HG02798 (cell line): ENCODE measurements around the gene FITM1.

Experiments
- ATAC-seq: cut with Tn5 transposase; IDR thresholded peaks from one replicate; pipeline ENCODE4 v1.9.1; 2021; ENCODE audit warnings: mild to moderate bottlenecking; ENCODE audit not compliant: unreplicated experiment, poor library complexity

Gene FITM1

GRCh38 chr14:24116128-24116814 lies 14.2 kb upstream of the FITM1 start:
- no peak for ATAC-seq

- no peak for ATAC-seq
These were observed 13.3 kb upstream of the FITM1 start for GRCh38 chr14:24117179-24117578.

GRCh38 chr14:24119691-24120090 lies 10.8 kb upstream of the FITM1 start:
- ATAC-seq: no peak

- no peak for ATAC-seq
These were observed 9.2 kb upstream of the FITM1 start for GRCh38 chr14:24121210-24121609.

- ATAC-seq: no peak
These were observed 8.0 kb upstream of the FITM1 start for GRCh38 chr14:24122416-24122815.

- no peak for ATAC-seq
These were observed 7.6 kb upstream of the FITM1 start for GRCh38 chr14:24122898-24123297.

GRCh38 chr14:24123424-24124417 lies 6.7 kb upstream of the FITM1 start:
- ATAC-seq: peak; percentile 52

GRCh38 chr14:24126939-24127338 lies 3.5 kb upstream of the FITM1 start:
- ATAC-seq: no peak

GRCh38 chr14:24127673-24128072 lies 2.8 kb upstream of the FITM1 start:
- ATAC-seq: no peak

- ATAC-seq: no peak
These were observed 955 bp upstream of the FITM1 start for GRCh38 chr14:24129410-24129998.

GRCh38 chr14:24130717-24131548 lies 474 bp downstream of the FITM1 start:
- ATAC-seq: no peak

GRCh38 chr14:24131549-24131966 lies 1.1 kb downstream of the FITM1 start:
- no peak for ATAC-seq

GRCh38 chr14:24132061-24132685 lies 1.7 kb downstream of the FITM1 start:
- no peak for ATAC-seq

GRCh38 chr14:24132976-24133375 lies 2.5 kb downstream of the FITM1 start:
- no peak for ATAC-seq

GRCh38 chr14:24133735-24134134 lies 3.3 kb downstream of the FITM1 start:
- no peak for ATAC-seq

- no peak for ATAC-seq
These were observed 5.0 kb downstream of the FITM1 start for GRCh38 chr14:24135584-24135833.

- ATAC-seq: peak; percentile 90
These were observed 5.6 kb downstream of the FITM1 start, which contains the start of gene PSME1 for GRCh38 chr14:24135834-24136683. TSS of gene PSME1 (plus strand) at chr14:24136194. CDS start at chr14:24136263, 69 bp downstream.

GRCh38 chr14:24136684-24137528 lies 6.4 kb downstream of the FITM1 start:
- ATAC-seq: no peak
